ENCODE data around the gene C4orf50.

Gene C4orf50

DNA sequence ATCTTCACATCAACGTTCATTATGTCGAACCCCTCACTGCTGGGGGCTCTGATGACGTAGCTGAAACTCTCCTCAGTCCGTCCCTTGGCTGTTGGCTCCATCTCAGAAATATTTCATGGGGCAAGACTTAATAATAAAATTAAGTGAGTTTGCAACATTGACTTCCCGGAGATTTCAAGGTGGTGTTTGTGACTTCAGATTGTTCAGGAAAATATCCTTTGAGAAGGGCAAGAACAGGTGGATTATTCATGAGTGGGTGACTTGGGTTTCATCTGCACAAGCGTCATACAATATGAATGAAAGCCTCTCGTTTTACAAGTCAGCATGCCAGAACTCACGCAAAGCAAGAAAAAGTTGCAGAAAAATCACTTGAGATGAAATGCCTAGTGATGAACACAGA lies at the start of gene C4orf50:
C4orf50 (minus strand) TSS at position 101 of the 400 bp plus-strand sequence.
- FAIRE-seq (no peak), DNase-seq (ENCODE audit: insufficient read length, low spot score) (no peak)

DNA sequence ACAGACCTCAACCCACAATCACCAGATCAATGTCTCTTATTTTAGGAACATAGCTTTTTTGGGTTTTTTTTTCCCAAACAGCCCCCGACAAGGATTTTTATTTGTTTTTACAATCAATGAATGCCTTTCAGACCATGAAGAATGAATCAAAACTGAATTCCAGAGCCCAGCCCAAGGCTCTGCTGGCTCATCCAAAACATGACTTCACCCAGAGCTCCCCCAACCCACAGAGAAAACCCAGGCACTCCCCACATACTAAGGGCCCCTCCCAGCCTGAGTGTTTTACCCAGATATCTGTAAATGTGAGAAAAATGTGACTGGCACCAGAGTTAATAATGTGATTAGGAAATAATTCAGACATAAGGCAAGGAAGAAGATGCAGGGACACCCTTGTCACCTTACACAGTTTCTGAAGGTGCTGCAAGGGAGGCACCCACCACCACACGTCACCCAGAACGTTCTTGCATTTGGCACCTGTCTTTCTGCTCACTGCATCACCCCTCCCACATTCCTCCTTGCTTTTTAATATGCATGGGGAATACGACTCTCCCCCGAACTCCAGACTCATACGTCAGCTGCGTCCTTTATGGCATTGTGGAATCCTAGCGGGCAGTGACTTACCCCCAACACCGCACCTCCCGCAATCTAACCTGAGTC lies 47.8 kb upstream of the C4orf50 start:
- DNase-seq (ENCODE audit: insufficient read length, low spot score) (no peak), FAIRE-seq (no peak)

DNA sequence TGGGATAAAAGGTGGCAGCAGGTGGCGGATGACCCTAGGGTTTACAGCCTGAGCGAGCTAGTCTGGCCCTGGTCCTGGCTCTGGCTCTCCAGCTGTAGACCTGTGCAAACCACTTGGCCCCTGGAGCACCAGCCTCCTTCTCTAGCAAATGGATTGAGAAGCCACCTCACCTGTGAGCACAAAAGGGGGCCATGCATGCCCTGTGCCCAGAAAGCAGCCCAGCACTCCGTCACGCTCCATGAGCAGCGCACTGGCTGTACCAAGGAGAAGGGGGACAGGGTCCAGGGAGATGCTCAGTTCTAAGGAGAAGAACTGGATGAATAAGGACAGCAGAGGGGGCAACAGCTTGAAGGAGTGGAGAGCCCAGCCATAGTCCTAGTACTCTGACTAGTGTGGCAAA lies 46.9 kb upstream of the C4orf50 start:
- no peak for FAIRE-seq
- DNase-seq (ENCODE audit: insufficient read length, low spot score): no peak

DNA sequence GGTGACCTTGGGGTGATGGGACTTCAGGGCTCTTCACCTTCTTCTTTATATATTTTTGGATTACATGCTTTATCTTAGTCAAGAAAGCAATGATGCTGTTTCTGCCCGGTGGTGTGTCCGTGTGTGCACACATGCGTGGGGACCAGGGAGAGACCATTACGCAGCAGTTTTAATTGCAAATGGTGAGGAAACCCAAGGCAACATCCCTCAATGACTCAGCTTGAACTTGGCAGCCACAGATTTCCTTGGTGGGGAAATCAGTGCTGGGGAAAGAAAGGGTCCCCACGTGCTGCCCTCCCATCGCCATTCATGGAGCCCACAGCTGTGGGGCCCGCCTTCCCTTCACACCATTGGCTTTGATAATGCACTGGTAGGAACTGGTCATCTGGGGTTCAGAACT lies 46.2 kb upstream of the C4orf50 start:
- FAIRE-seq: no peak
- DNase-seq (ENCODE audit: insufficient read length, low spot score): no peak

DNA sequence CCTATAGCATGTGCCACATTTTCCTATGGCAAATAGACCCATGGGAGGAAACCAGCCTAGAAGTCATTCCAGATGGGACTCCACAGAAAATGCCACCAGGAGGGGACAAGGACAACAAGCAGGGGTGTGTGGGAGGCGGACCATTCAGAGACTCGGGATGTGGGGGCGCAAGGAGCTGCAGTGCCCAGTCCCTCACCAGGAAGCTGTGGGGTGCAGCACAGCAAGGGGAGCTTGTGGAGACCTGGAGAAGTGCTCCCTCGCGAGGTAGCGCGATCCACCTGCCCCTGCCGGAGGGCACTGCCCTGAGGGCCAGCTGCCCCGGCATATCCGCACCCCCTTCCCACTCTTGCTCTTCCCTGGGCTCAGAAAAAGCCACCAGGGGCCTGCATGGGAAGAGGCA lies 45.5 kb upstream of the C4orf50 start:
- FAIRE-seq (no peak), DNase-seq (ENCODE audit: insufficient read length, low spot score) (no peak)

DNA sequence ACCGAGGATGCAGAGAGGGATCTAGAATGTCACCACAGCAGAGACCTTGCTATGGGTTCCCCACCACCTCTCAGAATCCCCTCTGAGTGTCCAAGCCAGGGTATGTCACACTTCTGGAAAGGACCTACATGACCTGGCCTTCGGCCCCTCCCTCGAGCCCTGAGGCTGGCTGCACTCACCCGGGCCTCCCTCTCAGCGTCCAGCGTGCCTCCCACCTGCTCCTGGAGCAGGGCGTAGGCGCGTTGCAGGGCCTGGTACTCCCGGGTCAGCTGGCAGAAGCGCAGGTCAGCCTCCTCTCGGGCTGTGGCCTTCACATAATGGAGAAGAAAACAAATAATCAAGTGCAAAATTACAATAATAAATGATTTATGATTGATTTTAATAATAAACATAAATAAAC lies 43.9 kb upstream of the C4orf50 start:
- no peak for DNase-seq (ENCODE audit: insufficient read length, low spot score)
- FAIRE-seq: no peak

DNA sequence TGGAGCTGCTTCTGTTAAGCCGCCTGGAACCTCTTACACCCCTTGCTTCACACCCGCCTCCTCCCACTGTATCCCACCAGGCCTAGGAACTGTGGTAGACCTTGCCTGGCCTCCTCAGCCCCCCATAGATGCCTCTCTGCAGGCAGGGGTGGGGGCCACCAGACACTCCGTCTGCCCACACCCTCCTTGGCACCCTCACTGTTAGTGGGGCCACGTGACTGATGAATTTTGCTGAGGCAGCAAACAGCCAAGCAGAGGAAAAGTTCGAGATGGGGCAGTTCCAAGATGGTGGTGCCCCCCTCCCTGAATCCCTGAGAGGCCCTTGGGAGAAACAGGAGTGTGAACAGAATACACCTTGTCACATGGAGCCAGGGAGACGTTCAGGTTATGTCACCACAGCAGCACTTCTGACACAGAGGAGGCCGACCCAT lies 41.2 kb upstream of the C4orf50 start:
- DNase-seq (ENCODE audit: insufficient read length, low spot score) (no peak), FAIRE-seq (no peak)

DNA sequence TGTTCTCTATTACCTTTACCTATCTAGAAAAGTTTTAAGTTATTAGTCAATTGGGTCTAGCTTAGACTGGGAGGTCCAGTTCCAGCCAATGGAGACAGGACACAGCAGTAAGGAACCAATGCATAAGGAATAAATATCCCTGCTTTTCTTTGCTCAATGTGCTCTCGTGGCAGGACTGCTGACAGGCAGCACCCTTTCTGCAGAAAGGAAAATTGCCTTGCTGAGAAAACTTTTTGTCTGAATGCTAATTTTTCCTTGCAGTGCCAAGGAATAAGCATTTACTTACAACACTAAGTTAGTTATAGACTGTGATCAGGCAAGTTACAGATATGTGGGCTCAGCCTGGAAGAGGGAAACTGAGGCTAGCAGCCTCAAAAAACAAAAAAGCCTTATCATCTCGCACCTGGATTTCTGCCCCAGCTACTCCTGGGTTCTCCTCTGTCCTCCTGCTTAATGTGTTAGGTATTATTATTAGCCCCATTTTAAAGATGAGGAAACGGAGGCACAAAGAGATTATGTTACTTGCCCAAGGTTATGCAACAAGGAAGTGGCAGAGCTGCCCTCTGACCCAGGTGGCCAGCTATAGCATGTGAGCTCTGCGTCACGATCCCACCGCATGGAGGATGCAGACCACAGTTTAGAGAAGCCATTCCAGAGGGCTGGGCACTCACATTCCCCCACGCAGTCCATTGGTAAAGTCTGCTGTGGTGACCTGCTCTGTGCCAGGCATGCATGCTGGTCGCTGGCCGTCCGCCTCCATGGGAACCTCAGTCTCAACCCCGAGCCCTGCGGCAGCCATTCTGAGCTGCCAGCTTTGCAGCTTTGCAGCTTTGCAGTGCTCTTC lies 40.5 kb upstream of the C4orf50 start:
- FAIRE-seq: no peak
- no peak for DNase-seq (ENCODE audit: insufficient read length, low spot score)

DNA sequence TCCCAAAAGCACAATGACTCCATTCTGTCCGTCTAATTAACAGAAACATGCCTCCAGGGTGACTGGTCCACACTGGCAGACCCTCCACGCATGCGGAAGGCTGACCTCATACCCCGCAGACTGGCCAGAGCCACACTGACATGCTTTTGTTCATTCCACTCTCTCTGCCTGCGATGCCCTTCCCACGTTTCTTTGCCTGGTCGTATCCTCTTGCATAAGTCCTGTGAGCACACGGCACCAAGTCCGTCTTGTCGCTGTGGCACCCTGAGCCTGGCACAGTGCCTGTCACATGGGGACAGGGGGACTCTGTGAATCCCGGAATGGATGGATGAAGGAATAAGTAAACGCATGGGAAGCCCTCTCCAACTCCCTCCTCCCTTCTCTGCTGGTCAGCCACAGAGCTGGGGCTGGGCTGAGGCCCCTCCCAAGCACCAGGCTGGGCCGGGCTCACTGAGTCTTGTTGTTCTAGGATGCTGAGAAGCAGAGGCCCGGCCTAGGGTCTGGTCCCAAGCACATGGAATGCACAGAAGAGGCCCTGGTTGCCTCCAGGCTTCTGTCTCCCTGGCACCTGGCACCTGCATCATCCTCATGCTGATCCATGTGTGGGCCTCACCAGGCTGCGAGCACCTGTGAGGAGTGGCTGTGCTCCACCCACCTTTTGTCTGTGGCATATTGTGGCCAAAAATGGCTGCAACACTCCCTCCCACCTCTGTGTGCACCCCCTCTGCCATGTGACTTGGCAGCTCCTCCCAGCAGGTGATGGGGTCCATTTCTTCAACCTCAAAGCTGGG lies 38.9 kb upstream of the C4orf50 start:
- DNase-seq (ENCODE audit: insufficient read length, low spot score) (no peak), FAIRE-seq (no peak)

DNA sequence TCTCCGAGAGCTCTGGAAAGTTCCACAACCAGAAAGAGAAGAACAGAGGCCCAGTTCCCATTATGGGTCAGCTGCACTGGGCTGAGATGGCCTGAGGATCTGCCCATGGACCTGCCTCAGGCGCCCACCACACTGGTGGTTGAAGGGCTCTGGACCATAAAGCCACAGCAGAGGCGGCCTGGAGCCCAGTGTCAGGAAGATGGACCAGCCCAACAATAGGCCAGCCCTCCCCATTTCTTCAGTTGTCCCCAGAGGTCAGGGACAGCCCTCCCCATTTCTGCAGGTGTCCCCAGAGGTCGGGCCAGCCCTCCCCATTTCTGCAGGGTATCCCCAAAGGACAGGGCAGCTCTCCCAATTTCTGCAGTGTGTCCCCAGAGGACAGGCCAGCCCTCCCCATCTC lies 37.2 kb upstream of the C4orf50 start:
- DNase-seq (ENCODE audit: insufficient read length, low spot score): no peak
- no peak for FAIRE-seq

DNA sequence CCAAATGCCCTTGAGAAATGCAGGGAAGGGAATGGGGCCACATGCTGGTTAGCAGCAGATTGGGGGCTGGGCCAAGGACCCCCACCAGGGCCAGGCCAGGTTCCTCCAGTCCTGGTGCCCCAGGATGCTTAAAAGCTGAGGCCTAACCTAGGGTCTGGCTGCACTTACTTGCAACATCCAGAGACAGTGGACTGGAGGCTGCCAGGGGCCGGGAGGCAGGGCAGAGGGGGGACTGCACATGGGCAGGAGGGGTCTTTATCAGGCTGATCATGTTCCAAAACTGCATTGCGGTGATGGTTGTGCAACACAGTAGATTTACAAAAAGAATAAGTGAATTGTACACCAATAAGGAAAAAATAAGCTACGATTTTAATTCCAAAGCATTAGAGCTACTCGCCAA lies 36.8 kb upstream of the C4orf50 start:
- DNase-seq (ENCODE audit: insufficient read length, low spot score): no peak
- FAIRE-seq: no peak

DNA sequence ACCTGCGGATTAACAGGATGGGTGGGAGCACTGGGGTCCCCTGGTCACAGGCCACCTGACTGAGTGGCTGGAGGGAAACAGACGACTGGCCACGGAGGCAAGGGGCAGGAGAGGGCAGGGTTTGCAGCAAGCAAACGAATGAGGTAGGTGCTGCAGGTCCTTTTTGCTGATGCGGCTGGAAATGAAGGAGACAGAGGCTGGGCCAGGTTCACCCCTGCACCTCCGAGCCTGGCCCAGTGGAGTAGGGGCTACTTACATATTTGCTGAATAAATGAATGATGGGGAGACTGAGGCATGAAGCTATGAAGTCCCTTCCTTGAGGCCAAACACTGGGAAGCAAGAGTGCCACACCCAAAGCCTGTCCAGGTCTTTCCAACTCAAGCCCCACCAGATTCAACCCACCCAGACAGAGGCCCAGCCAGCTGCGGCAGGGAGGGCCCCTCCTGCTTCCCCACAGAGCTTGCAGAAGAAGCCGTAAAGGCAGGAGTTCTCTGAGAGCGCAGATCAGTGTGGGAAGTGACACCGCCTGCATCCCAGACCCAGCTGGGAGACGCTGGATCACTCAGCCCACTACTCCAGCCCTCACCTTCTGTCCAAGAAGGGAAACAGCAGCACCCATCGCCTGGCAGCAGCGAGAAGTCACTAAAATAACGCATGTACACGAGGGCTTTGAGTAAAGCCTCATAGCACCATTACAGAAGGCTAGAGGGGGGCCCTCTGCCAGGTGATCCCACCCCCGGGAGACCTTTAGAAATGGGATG lies 36.1 kb upstream of the C4orf50 start:
- FAIRE-seq: no peak
- DNase-seq (ENCODE audit: insufficient read length, low spot score): no peak

DNA sequence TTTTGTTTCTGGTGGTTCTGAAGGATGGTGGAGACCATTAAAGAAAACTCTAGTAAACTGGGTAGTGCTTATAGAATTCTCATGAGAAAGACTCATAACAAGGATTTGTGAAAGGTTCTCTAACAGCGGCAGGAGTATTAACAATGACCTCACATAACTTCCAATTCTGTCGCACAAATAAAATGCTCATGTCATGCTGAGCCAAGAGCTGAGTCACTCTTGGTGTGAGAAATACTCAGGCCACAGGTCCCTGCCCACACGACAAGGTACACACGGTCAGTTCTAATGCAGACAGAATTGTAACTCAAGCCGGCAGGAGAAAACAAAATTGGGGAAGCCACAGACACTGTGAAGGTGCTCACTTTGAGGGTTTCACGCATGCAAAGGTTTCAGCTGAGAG lies 34.4 kb upstream of the C4orf50 start:
- DNase-seq (ENCODE audit: insufficient read length, low spot score) (no peak), FAIRE-seq (no peak)

DNA sequence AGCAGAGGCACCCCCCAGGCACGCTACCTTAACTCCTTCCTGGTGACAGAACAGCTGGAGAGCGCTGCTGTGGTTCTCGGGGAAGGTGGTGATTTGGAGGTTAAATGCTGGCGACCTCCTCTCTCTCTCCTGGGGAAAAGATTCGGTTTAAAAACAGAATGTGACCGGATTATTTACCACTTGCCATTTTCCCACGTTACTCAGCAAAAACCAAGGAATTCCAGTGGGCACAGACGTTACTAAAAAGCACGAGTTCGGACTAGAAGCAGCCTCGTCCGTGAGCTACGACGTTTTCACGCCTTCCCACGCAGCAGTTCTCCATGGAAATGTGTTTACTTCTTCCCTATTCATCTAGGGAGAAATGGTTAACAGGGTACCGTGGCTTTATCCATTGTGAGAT lies 32.3 kb upstream of the C4orf50 start:
- FAIRE-seq: no peak
- no peak for DNase-seq (ENCODE audit: insufficient read length, low spot score)

DNA sequence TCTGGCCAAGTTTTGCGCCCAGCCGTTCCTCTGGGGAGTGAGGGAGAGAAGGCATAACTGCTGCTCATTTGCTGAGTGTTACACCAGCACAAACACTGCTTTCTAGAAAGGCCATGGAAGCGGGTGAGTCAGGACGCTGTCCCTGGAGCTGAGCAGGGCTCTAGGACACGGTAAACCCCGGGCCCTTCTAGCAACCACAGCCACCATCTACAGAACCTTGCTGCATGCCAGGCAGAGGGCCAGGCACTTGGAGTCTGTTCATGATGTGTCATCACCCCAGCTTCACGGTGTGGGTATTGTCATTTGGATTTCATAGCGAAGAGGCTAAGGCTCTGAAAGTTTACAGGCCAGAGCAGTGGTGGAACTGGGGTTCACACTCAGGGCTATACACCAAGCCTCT lies 31.8 kb upstream of the C4orf50 start:
- no peak for DNase-seq (ENCODE audit: insufficient read length, low spot score)
- FAIRE-seq: no peak

DNA sequence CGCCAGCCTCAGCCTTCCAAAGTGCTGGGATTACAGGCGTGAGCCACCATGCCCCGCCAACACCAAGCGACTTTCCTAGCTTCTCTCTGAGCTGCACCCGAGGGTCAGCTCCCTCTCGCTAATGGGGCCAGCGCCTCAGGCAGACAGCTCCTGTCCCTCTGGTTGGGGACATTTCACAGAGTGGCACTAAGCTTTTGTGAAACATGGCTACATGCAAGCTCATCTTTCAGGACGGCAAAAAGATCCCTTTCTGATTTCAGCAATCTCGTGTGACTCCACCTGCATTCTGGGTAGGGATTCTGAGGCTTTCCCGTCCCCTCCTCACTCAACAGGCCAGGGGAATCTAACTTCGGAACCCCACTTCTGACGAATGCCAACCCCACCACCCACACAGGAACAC lies 31.0 kb upstream of the C4orf50 start:
- FAIRE-seq (no peak), DNase-seq (ENCODE audit: insufficient read length, low spot score) (no peak)

DNA sequence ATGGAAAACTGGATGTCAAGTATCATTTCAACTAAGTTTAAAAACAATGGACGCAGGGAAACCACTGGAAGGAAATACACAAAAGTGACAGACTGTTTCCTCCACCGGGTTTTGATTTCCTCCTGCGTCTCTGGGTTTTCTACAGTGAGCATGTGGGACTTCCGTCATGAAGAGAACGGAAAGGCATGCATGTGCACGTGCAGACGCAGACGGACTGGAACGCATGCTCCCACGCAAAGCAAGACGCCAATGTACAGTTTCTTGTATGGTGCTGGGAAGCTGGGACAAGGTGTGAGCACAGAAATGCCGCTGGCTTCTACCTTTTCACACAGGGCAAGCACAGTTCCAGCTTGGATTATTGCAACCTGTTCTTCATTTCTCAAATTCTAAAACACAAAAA lies 30.3 kb upstream of the C4orf50 start:
- FAIRE-seq: no peak
- no peak for DNase-seq (ENCODE audit: insufficient read length, low spot score)

DNA sequence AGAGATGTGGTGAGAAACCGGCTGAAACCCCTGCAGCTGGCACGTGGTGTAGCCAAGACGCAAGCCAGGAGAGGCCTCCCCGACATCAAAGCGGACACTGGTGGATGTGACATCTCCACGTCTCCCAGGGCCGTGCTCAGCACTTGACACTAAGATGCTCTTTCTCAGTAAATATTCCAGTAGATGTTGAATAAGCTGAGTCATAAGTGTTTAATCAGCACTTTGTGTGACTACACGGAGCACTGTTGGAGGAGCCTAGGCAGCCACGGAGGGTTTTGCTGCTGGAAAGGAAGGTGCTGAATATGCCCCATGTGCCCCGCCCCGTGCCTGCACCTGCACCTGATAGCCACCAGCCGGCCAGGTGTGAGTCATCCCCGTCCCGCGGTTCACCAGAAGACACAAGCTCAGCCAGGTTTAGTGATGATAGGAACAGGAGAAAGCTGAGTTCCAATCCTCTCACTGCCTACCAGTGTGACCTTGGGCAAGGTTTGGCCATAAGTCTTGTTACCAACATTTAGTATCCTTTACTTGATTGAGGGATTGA lies 29.0 kb upstream of the C4orf50 start:
- no peak for FAIRE-seq
- no peak for DNase-seq (ENCODE audit: insufficient read length, low spot score)

DNA sequence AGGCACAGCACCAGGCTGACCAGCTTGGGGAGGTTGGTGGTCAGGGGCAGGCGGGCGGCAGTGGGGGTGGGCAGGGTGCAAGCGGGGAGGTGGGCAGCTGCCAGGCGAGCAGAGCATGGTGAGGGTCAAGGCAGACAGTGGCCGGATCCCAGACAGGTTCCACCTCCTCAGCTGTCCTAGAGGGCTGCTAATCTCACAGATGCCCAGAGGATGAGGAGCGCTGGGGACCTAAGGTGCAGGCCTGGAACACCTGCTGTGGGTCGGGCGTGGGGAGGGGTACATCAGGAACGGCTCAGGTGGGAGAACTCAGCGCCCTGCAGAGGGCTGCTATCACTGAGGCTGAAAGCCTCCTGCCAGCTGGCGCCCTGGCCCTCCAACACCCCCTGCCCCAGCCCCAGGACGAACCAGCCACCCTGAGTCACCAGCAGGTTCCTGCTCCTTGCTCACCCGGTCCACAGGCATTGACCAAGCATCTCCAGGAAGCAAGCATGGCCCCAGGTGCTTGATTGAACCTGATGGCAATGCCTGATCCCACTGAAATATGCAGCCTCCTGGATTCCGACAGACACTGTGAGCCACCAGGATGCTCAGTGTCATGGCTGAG lies 28.4 kb upstream of the C4orf50 start:
- DNase-seq (ENCODE audit: insufficient read length, low spot score) (no peak), FAIRE-seq (no peak)

DNA sequence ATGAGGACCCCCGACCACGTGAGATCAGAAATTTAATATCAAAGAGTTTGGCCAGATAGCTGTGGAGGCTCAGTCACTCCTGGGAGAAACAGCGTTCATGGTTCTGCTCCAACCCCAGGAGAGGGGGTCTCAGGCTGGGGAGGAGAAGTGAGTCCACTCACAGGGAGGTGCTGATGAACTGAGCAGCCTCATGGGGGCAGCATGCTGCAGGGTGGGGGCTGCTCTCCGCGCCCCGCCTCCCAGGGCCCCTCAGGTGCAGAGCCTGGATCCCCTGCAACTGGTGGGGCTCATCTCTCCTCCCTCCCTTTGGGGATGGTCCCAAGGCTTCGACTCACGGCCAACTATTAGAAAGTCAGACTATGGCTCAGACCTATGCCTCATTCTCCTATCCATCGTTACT lies 26.6 kb upstream of the C4orf50 start:
- DNase-seq (ENCODE audit: insufficient read length, low spot score) (no peak), FAIRE-seq (no peak)

Measured in GM19239 (cell line).